Naive thymus-derived CD4-positive, alpha-beta T cell (primary cell): ENCODE measurements around the gene LBHD2. TPM values are rescaled to one million over a fixed set of nuclear protein-coding genes. Genes with fewer than 3 reads are reported as not detected.

Experiments
- ATAC-seq: fragments of 150-1000 bp; cut with Tn5 transposase; 2 replicates; pipeline ENCODE4 v1.10.0; 2021; ENCODE audit warnings: mild to moderate bottlenecking, moderate library complexity
- CTCF ChIA-PET: fragments of 350-600 bp; sonication (Branson Sonifier 250); formaldehyde crosslinking; loops from one replicate; lab custom pipeline; 2021; ENCODE audit warnings: antibody characterized with exemption; lab: Charles Lee
- POLR2A ChIA-PET: fragments of 350-600 bp; sonication (Branson Sonifier 250); formaldehyde crosslinking; loops from one replicate; lab custom pipeline; 2021; ENCODE audit warnings: antibody characterized with exemption, inconsistent platforms; lab: Charles Lee
- DNase-seq, 9 donors: peaks; one replicate each; pipeline versions ENCODE4 v3.0.0 to v3.0.0-alpha.2; 2020 to 2022; ENCODE audit warnings: mixed read lengths in 1 of 9
- H3K27ac ChIP-seq: one replicate; pipeline ENCODE4 v1.7.0; 2013; ENCODE audit warnings: mild to moderate bottlenecking, low read depth, low read length, moderate library complexity
- H3K27me3 ChIP-seq, 2 donors: one replicate each; pipeline ENCODE4 v1.7.0; 2013; ENCODE audit warnings: low read length in 2 of 2, mild to moderate bottlenecking in 2 of 2, moderate library complexity in 2 of 2; ENCODE audit not compliant: control insufficient read depth in 2 of 2, insufficient read depth in 2 of 2
- H3K36me3 ChIP-seq, 3 experiments: 1 replicate in 2 of 3; 2 replicates in 1 of 3; pipeline ENCODE4 v1.7.0; 2013; ENCODE audit warnings: low read length in 3 of 3, mild to moderate bottlenecking in 3 of 3, moderate library complexity in 1 of 3; ENCODE audit not compliant: insufficient read depth in 3 of 3, control insufficient read depth in 2 of 3
- H3K4me1 ChIP-seq, 2 donors: one replicate each; pipeline ENCODE4 v1.7.0; 2013; ENCODE audit warnings: low read length in 2 of 2, mild to moderate bottlenecking in 2 of 2, moderate library complexity in 1 of 2; ENCODE audit not compliant: control insufficient read depth in 2 of 2, insufficient read depth in 2 of 2
- H3K4me3 ChIP-seq: 2 replicates; pipeline ENCODE4 v1.7.0; 2013; ENCODE audit warnings: mild to moderate bottlenecking, low read length
- H3K9me3 ChIP-seq, 3 experiments: 1 replicate in 2 of 3; 2 replicates in 1 of 3; pipeline ENCODE4 v1.7.0; 2013; ENCODE audit warnings: low read length in 3 of 3; ENCODE audit not compliant: control insufficient read depth in 2 of 3
- H3K27ac Mint-ChIP-seq, 9 donors: one replicate each; pipeline ENCODE4 v1.8.0; 2020 to 2022; ENCODE audit warnings: mixed read lengths in 9 of 9, mild to moderate bottlenecking in 8 of 9, moderate library complexity in 5 of 9, inconsistent platforms in 2 of 9
- H3K27me3 Mint-ChIP-seq, 5 donors: one replicate each; pipeline ENCODE4 v1.8.0; 2021 to 2022; ENCODE audit warnings: mixed read lengths in 5 of 5, mild to moderate bottlenecking in 1 of 5
- H3K36me3 Mint-ChIP-seq, 5 donors: one replicate each; pipeline ENCODE4 v1.8.0; 2020 to 2022; ENCODE audit warnings: mixed read lengths in 5 of 5, mild to moderate bottlenecking in 3 of 5, inconsistent platforms in 1 of 5
- H3K4me1 Mint-ChIP-seq, 7 donors: one replicate each; pipeline ENCODE4 v1.8.0; 2020 to 2022; ENCODE audit warnings: mixed read lengths in 7 of 7, mild to moderate bottlenecking in 3 of 7, inconsistent platforms in 1 of 7
- H3K4me3 Mint-ChIP-seq, 10 donors: one replicate each; pipeline ENCODE4 v1.8.0; 2020 to 2022; ENCODE audit warnings: mild to moderate bottlenecking in 10 of 10, mixed read lengths in 10 of 10, moderate library complexity in 6 of 10, inconsistent platforms in 2 of 10
- H3K9me3 Mint-ChIP-seq, 11 donors: one replicate each; pipeline ENCODE4 v1.8.0; 2020 to 2022; ENCODE audit warnings: mixed read lengths in 11 of 11, mild to moderate bottlenecking in 4 of 11, inconsistent platforms in 1 of 11, moderate library complexity in 1 of 11
- intact Hi-C, 2 donors: fragments of 100-400 bp; cut with micrococcal nuclease; formaldehyde crosslinking; loops; one replicate each; pipeline ENCODE4 v1.15.1; 2023
- polyA plus RNA-seq, 2 donors: library from polyadenylated mRNA; unstranded; fragments of 300-500 nt; fragmentation: Illumina TruSeq; gene quantifications; one replicate each; pipeline ENCODE4 v1.2.3, GENCODE V29; 2021
- total RNA-seq, 6 experiments: library from RNA in 5 of 6; stranded (reverse) in 5 of 6; gene quantifications; 1 replicate in 5 of 6; 2 replicates in 1 of 6; pipeline ENCODE4 v1.2.3 and lab custom pipeline; 2021 to 2026

Gene LBHD2
- total and polyA plus RNA-seq, 7 experiments from 2014 or later, result not detected

DNA sequence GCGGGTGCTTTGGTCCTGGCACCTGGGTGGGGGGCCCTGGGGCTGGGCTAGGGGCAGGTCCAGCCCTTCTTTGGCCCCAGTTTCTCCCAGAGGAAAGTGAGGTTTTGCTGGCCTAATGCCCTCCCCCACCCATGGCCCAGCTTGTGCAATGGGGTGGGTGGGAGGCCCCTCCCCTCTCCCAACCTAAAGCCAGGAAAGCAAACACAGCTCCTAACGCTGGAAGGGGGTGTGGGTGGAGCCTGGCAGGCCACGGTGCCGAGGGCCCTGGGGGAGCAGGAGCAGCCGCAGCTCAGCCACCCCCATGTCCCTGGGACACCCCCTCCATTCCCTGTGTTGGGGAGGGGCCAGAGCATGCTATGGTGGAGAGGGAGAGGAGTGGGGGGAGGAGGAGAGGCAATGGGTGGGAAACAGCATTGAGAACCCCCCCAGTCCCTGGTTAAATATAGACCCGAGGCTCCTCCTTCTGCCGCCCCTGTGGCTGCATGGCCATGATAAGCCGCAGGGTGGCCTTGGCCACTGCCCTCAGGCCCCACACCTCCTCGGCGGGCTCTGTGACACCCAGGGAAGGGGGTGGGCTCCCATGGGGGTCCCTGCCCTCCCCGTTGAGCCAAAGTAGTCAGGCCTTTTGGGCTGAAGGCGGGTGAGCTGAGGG, 15.2 kb downstream of the LBHD2 start:
- Mint-ChIP-seq H3K4me1 (peaks cover 0 to 5% (median 3%) of the 10 kb centered on the region in 7 donors), H3K36me3 (no peaks in the 10 kb centered on the region), H3K4me3 (no peak overlapping the region), H3K27me3 (peaks cover 15 to 26% (median 19%) of the 10 kb centered on the region in 5 donors), H3K9me3 (no peaks in the 10 kb centered on the region), H3K27ac (no peak overlapping the region)
- intact Hi-C loops, result loop anchor here in 1 of 2 donors (10.0 kb wide), 1 partner anchor 504 kb away; the partner anchor contains the start of gene RCOR1
- ATAC-seq (no peak), DNase-seq (no peak)
- H3K4me1 ChIP-seq, result no peaks in the 10 kb centered on the region
- no peak overlapping the region for H3K27ac ChIP-seq
- ChIA-PET POLR2A (interaction anchor here (0.7 kb wide), 1 partner anchor 168 kb away, joined by 3 read pairs; no protein-coding TSS in a partner anchor), CTCF (interaction anchor here (0.9 kb wide), 1 partner anchor 23 kb away, joined by 3 read pairs; no protein-coding TSS in a partner anchor)
- no peaks in the 10 kb centered on the region for H3K9me3 ChIP-seq
- H3K36me3 ChIP-seq, result no peaks in the 10 kb centered on the region
- H3K4me3 ChIP-seq, result no peak overlapping the region
- H3K27me3 ChIP-seq, result no peaks in the 10 kb centered on the region

DNA sequence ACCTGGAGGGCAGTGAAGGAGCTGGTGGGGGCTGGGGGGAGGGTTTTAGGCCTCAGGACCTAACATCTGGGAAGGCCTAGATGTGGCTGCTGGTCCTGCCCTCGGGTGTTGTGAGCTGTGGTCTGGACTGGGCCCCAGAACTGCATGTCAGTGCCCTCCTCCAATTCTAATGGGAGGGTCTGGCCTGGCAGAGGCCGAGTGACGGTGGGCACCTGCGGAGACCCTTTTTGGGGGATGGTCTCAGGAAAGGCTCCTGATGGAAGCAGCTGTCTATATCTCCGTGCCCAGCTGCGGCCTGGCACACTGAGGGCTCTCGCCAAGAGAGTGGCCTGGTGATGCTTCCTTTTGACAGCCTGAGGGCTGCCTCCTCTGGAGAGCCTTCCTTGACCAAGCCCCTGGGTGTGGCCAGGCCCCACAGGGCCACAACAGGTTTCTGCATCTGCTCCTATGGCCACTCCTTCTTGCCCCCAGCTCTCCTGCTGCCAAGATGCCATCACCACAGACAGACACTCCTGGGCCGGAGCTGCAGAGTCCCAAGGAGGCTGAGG, 15.8 kb downstream of the LBHD2 start:
- Histone ChIP-seq H3K9me3 (no peaks in the 10 kb centered on the region), H3K4me3 (no peak overlapping the region), H3K36me3 (no peaks in the 10 kb centered on the region), H3K4me1 (no peaks in the 10 kb centered on the region), H3K27ac (no peak overlapping the region), H3K27me3 (no peaks in the 10 kb centered on the region)
- DNase-seq, result no peak
- Mint-ChIP-seq H3K27me3 (peaks cover 16 to 27% (median 21%) of the 10 kb centered on the region in 5 donors), H3K4me1 (peaks cover 0 to 6% (median 3%) of the 10 kb centered on the region in 7 donors), H3K36me3 (no peaks in the 10 kb centered on the region), H3K4me3 (no peak overlapping the region), H3K9me3 (no peaks in the 10 kb centered on the region), H3K27ac (no peak overlapping the region)
- POLR2A ChIA-PET, result no interaction called here
- no peak for ATAC-seq
- CTCF ChIA-PET, result interaction anchor here (0.9 kb wide), 1 partner anchor 24 kb away, joined by 3 read pairs; no protein-coding TSS in a partner anchor
- intact Hi-C loops, result loop anchor here in 1 of 2 donors (10.0 kb wide), 1 partner anchor 505 kb away; the partner anchor contains the start of gene RCOR1

DNA sequence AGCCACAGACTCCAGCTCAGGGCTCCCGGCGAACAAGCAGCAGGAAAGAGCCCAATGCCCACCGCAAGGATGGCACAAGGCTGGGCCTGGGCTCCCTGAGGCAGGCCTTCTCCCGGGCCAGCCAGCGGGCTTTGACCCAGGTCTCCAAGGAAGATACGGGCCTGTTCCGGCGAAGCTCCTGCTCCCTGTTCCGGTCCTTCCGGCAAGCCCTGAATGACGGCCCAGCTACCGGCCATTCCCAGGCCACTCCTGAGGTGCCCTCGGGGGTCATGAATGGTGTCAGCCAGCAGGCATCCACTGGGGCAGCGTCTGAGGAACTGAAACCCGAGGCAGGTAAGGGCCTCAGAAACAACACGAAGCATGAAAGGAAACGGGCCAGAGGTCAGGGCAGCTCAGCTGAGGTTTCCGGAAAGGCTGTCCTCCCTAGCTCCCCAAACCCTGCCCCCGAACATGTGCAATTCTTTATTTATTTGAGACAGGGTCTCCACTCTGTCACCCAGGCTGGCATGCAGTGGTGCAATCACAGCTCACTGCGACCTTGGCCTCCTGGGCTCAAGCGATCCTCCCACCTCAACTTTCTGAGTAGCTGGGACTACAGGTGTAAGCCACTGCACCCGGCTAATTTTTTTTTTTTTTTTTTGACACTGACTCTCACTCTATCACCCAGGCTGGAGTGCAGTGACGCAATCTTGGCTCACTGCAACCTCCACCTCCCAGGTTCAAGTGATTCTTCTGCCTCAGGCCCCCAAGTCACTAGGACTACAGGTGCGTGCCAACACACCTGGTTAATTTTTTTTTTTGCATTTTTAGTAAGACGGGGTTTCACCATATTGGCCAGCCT, 16.5 kb downstream of the LBHD2 start:
- Mint-ChIP-seq H3K9me3 (no peaks in the 10 kb centered on the region), H3K27ac (no peak overlapping the region), H3K4me1 (peaks cover 0 to 11% (median 8%) of the 10 kb centered on the region in 7 donors), H3K27me3 (peaks cover 22 to 34% (median 27%) of the 10 kb centered on the region in 5 donors), H3K36me3 (no peaks in the 10 kb centered on the region), H3K4me3 (no peak overlapping the region)
- CTCF ChIA-PET, result no interaction called here
- peaks cover 0 to 3% of the 10 kb centered on the region in 2 donors for H3K4me1 ChIP-seq
- ATAC-seq (no peak), DNase-seq (no peak)
- intact Hi-C loops, result no loop called here
- POLR2A ChIA-PET, result no interaction called here
- H3K27ac ChIP-seq, result no peak overlapping the region
- no peak overlapping the region for H3K4me3 ChIP-seq
- no peaks in the 10 kb centered on the region for H3K27me3 ChIP-seq
- no peaks in the 10 kb centered on the region for H3K36me3 ChIP-seq
- H3K9me3 ChIP-seq, result no peaks in the 10 kb centered on the region

DNA sequence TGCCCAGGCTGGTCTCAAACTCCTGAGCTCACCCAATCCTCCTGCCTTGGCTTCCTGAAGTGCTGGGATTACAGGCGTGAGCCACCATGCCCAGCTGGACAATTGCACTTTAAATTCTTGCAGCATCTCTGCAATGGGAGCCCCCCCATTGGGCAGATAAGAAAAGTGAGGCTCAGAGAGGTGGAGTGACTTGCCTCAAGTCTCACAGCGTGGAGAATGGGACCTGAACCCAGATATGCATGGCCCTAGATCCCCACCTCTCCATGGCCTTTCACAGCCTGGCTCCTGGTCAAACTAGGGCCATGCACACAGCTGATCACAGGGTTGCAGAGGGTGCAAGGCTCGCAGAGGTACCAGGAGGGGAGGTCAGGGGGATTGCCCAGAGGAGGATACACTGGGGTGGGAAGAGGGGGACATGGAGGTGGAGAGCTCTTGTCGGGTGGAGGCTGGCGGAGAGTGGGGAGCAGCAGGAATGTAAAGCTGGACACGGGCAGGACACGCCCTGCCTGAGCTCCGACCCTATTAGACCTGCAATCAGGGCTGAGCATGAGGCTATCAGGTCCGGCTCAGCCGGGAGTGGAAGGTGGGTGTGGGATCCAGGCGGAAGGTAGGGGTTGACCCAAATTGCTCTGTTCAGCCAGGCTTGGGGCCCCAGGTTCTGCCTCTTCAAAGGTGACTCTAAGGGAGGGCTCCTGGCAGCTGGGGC, 17.4 kb downstream of the LBHD2 start:
- no peaks in the 10 kb centered on the region for H3K27me3 ChIP-seq
- POLR2A ChIA-PET, result interaction anchor here (0.6 kb wide), 1 partner anchor 155 kb away, joined by 3 read pairs; no protein-coding TSS in a partner anchor
- Mint-ChIP-seq H3K27ac (no peak overlapping the region), H3K4me1 (peaks cover 0 to 16% (median 8%) of the 10 kb centered on the region in 7 donors), H3K27me3 (peaks cover 26 to 40% (median 31%) of the 10 kb centered on the region in 5 donors), H3K9me3 (no peaks in the 10 kb centered on the region), H3K4me3 (peak overlapping the region in 1 of 10 donors; percentile 18), H3K36me3 (no peaks in the 10 kb centered on the region)
- peaks cover 0 to 3% of the 10 kb centered on the region in 2 donors for H3K4me1 ChIP-seq
- intact Hi-C loops, result no loop called here
- no peaks in the 10 kb centered on the region for H3K36me3 ChIP-seq
- DNase-seq (no peak), ATAC-seq (no peak)
- no peak overlapping the region for H3K4me3 ChIP-seq
- H3K27ac ChIP-seq, result no peak overlapping the region
- H3K9me3 ChIP-seq, result no peaks in the 10 kb centered on the region
- CTCF ChIA-PET, result interaction anchor here (0.6 to 0.7 kb wide), 2 partner anchors 659 to 914 kb away, joined by 3 read pairs; no protein-coding TSS in a partner anchor

DNA sequence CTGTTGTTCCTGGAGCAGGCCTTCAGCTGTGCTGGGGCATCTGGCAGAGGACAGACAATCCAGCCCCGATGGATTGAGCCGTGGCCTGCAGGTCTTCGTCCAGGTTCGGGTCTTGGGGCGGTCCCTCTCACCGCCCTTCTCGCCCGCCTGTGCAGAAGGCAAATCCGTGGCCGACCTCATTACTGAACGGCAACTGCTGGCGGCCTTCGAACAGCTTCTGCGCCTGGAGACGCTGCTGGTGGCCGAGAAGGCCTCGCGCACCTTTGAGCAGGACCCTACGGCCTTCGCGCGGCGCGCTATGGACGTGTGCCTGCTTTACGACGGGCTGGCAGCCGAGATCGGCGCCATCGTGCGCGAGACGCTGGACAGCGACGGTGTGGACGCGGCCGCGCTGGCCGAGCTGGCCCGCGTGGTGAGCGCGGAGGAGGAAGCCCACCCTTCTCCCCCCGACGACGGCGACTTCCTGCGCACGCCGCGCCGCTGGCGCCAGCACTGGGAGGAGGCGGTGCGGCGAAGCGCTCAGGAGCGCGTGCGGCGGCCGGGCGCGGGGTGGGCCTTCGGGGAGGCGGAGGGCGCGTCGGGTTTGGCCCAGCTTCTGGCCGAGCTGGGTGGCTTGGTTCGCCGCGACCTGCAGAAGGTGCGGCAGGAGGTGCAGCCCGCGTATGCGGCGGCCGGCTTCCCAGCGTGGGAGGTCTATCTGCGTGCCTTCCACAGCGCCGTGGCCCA, 18.1 kb downstream of the LBHD2 start:
- no peak overlapping the region for H3K4me3 Mint-ChIP-seq
- Histone ChIP-seq H3K9me3 (no peaks in the 10 kb centered on the region), H3K27me3 (no peaks in the 10 kb centered on the region)

More for the DNA sequence above, 18.1 kb downstream of the LBHD2 start:
- peaks cover 0 to 16% (median 8%) of the 10 kb centered on the region in 7 donors for H3K4me1 Mint-ChIP-seq
- Histone ChIP-seq H3K4me1 (peaks cover 0 to 3% of the 10 kb centered on the region in 2 donors), H3K4me3 (no peak overlapping the region), H3K27ac (no peak overlapping the region), H3K36me3 (no peaks in the 10 kb centered on the region)
- H3K27ac Mint-ChIP-seq, result no peak overlapping the region
- intact Hi-C loops, result no loop called here
- CTCF ChIA-PET, result interaction anchor here (0.6 to 0.7 kb wide), 2 partner anchors 659 to 915 kb away, joined by 3 read pairs; no protein-coding TSS in a partner anchor
- ATAC-seq (no peak), DNase-seq (no peak)
- POLR2A ChIA-PET, result interaction anchor here (0.6 kb wide), 1 partner anchor 155 kb away, joined by 3 read pairs; no protein-coding TSS in a partner anchor
- no peaks in the 10 kb centered on the region for H3K36me3 Mint-ChIP-seq
- peaks cover 26 to 40% (median 31%) of the 10 kb centered on the region in 5 donors for H3K27me3 Mint-ChIP-seq
- H3K9me3 Mint-ChIP-seq, result no peaks in the 10 kb centered on the region
